A549 (cell line): Measurements from ENCODE around the gene GALNT18. TPM values are rescaled to one million over a fixed set of nuclear protein-coding genes. Genes with fewer than 3 reads are reported as not detected.

Experiments
- ATAC-seq, 2 experiments: fragments of 200-7000 bp in 1 of 2; fragments of >200 bp in 1 of 2; cut with Nextera tagmentation in 1 of 2; cut with Tn5 transposase in 1 of 2; 3 replicates each; pipeline versions ENCODE4 v1.8.0 to v1.9.1; 2018 to 2020; ENCODE audit warnings: mild to moderate bottlenecking in 1 of 2, moderate library complexity in 1 of 2
- CTCF ChIA-PET: fragments of 300-600 bp; sonication (Branson Sonifier 250); formaldehyde crosslinking; extraction: SDS; loops from one replicate; lab custom pipeline; 2021; ENCODE audit warnings: antibody characterized with exemption, inconsistent platforms; lab: Yijun Ruan, JAX
- POLR2A ChIA-PET: fragments of 350-600 bp; formaldehyde crosslinking; extraction: SDS; loops from one replicate; lab custom pipeline; 2021; ENCODE audit warnings: antibody characterized with exemption, inconsistent platforms; lab: Yijun Ruan, JAX
- DNase-seq, 2 experiments: peaks; one replicate each; pipeline versions ENCODE4 v3.0.0 to v3.0.0-alpha.2; 2011 to 2016; ENCODE audit warnings: low read depth in 1 of 2, low spot score in 1 of 2
- FAIRE-seq: peaks from 2 replicates; lab custom pipeline; 2011; peaks lifted over from hg19 to GRCh38; lab: Jason Lieb, UNC
- H3K27ac ChIP-seq, 2 experiments: fragments of >200 bp; sonication (Bioruptor Twin); formaldehyde crosslinking; 3 replicates each; pipeline ENCODE4 v1.5.1; 2016 to 2017
- H3K4me1 ChIP-seq: fragments of >200 bp; sonication (Bioruptor Twin); formaldehyde crosslinking; 3 replicates; pipeline ENCODE4 v1.6.1; 2016
- H3K4me2 ChIP-seq: fragments of >200 bp; sonication (Bioruptor Twin); formaldehyde crosslinking; 3 replicates; pipeline ENCODE4 v1.6.1; 2016
- H3K4me3 ChIP-seq: fragments of >200 bp; sonication (Bioruptor Twin); formaldehyde crosslinking; 3 replicates; pipeline ENCODE4 v1.5.1; 2016
- H3K9me3 ChIP-seq: fragments of >200 bp; sonication (Bioruptor Twin); formaldehyde crosslinking; 3 replicates; pipeline ENCODE4 v1.6.1; 2016
- CBX2 ChIP-seq: fragments of 200-600 bp; sonication (generic); IDR thresholded peaks from 2 replicates; pipeline ENCODE4 v1.6.1; 2016; ENCODE audit warnings: low read depth, mild to moderate bottlenecking, borderline replicate concordance
- CBX8 ChIP-seq: fragments of 200-600 bp; sonication (generic); IDR thresholded peaks from 2 replicates; pipeline ENCODE4 v1.6.1; 2016
- ESRRA ChIP-seq: fragments of 150-350 bp; IDR thresholded peaks from 2 replicates; pipeline ENCODE4 v1.6.1; 2014; ENCODE audit warnings: mild to moderate bottlenecking, low read length, borderline replicate concordance
- FOSB ChIP-seq: fragments of 250-450 bp; sonication (Bioruptor Pico); IDR thresholded peaks from 2 replicates; pipeline ENCODE4 v1.5.0; 2020; ENCODE audit warnings: mild to moderate bottlenecking, moderate library complexity
- FOXS1 ChIP-seq: fragments of 250-450 bp; sonication (Bioruptor Pico); IDR thresholded peaks from 2 replicates; pipeline ENCODE4 v1.5.0; 2020; ENCODE audit warnings: mild to moderate bottlenecking, moderate library complexity
- HOXB13 ChIP-seq: fragments of 250-450 bp; sonication (Bioruptor Pico); IDR thresholded peaks from 2 replicates; pipeline ENCODE4 v1.5.0; 2020; ENCODE audit warnings: low read depth, mild to moderate bottlenecking, moderate library complexity
- HOXB5 ChIP-seq: fragments of 250-450 bp; sonication (Bioruptor Pico); IDR thresholded peaks from 2 replicates; pipeline ENCODE4 v1.5.0; 2020; ENCODE audit warnings: mild to moderate bottlenecking, moderate library complexity
- KDM1A ChIP-seq: fragments of 200-600 bp; sonication (generic); IDR thresholded peaks from 2 replicates; pipeline ENCODE4 v1.6.1; 2016; ENCODE audit warnings: low read depth, mild to moderate bottlenecking
- KDM5A ChIP-seq: fragments of 200-600 bp; sonication (generic); IDR thresholded peaks from 2 replicates; pipeline ENCODE4 v1.6.1; 2016; ENCODE audit warnings: antibody characterized with exemption, mild to moderate bottlenecking
- MAZ ChIP-seq: fragments of 150-350 bp; IDR thresholded peaks from 2 replicates; pipeline ENCODE4 v1.6.1; 2014; ENCODE audit warnings: antibody characterized with exemption, low read depth, low read length, borderline replicate concordance
- NFE2L2 ChIP-seq: fragments of 150-350 bp; conservative IDR thresholded peaks from 2 replicates; pipeline ENCODE4 v1.6.1; 2014; ENCODE audit warnings: low read length
- NR3C1 ChIP-seq: fragments of >200 bp; sonication (Bioruptor Twin); formaldehyde crosslinking; IDR thresholded peaks from 3 replicates; pipeline ENCODE4 v1.6.1; 2017
- RAD21 ChIP-seq, 2 experiments: fragments of >200 bp in 1 of 2; sonication (Bioruptor Twin) in 1 of 2; formaldehyde crosslinking in 1 of 2; IDR thresholded peaks in 1 of 2; conservative IDR thresholded peaks in 1 of 2; 2 replicates in 1 of 2; 3 replicates in 1 of 2; pipeline ENCODE4 v1.6.1; 2012 to 2018; ENCODE audit warnings: inconsistent platforms in 1 of 2
- RARB ChIP-seq: fragments of 250-450 bp; sonication (Bioruptor Pico); IDR thresholded peaks from 2 replicates; pipeline ENCODE4 v1.8.0; 2021; ENCODE audit warnings: mild to moderate bottlenecking, moderate library complexity
- RCOR1 ChIP-seq: fragments of 150-350 bp; IDR thresholded peaks from 2 replicates; pipeline ENCODE4 v1.6.1; 2014; ENCODE audit warnings: antibody characterized with exemption, low read length, low read depth
- RFX5 ChIP-seq: fragments of 450-650 bp; IDR thresholded peaks from 2 replicates; pipeline ENCODE4 v1.7.1; 2014; ENCODE audit warnings: antibody characterized with exemption, mild to moderate bottlenecking, moderate library complexity
- SMC3 ChIP-seq: fragments of >200 bp; sonication (Bioruptor Twin); formaldehyde crosslinking; IDR thresholded peaks from 3 replicates; pipeline ENCODE4 v1.6.1; 2018; ENCODE audit warnings: inconsistent platforms
- TP53 ChIP-seq: fragments of 250-450 bp; sonication (Bioruptor Pico); IDR thresholded peaks from 2 replicates; pipeline ENCODE4 v1.5.0; 2021; ENCODE audit warnings: mild to moderate bottlenecking, moderate library complexity
- ZNF302 ChIP-seq: fragments of 250-450 bp; sonication (Bioruptor Pico); IDR thresholded peaks from 2 replicates; pipeline ENCODE4 v1.9.0; 2021; ENCODE audit warnings: inconsistent platforms, mild to moderate bottlenecking, moderate library complexity
- WGBS: methylation state at CpG from one replicate; pipeline ENCODE4 v1.1.6; 2017; ENCODE audit errors: missing lambda C conversion rate; 5-methylcytosine and 5-hydroxymethylcytosine counted together
- polyA plus RNA-seq, 4 experiments: library from polyadenylated mRNA; depleted of rRNA in 3 of 4; stranded (reverse); fragments of >200 nt; fragmentation: RNase III in 1 of 4; extraction: RNeasy Plus Mini Kit Qiagen cat#74134 plus additional on column Dnase treatment in 1 of 4; gene quantifications; 2 replicates in 3 of 4; 3 replicates in 1 of 4; pipeline ENCODE4 v1.2.3, GENCODE V29; 2011 to 2017
- TF ChIP-seq, protein P1 (sequence below): IDR thresholded peaks from 2 replicates; pipeline ENCODE4 v1.6.1; 2012; ENCODE audit warnings: low read depth, borderline replicate concordance
- TF ChIP-seq, protein P2 (sequence below): IDR thresholded peaks from 2 replicates; pipeline ENCODE4 v1.6.1; 2012
- TF ChIP-seq, protein P3 (sequence below): fragments of 250-450 bp; sonication (Bioruptor Pico); IDR thresholded peaks from 2 replicates; pipeline ENCODE4 v1.5.0; 2021; ENCODE audit warnings: mild to moderate bottlenecking, moderate library complexity, borderline replicate concordance

GALNT18 gene
- polyA plus RNA-seq, 2 of the 4 experiments (the other 2 are of a cell fraction) = 6.7 to 16.1 TPM

DNA sequence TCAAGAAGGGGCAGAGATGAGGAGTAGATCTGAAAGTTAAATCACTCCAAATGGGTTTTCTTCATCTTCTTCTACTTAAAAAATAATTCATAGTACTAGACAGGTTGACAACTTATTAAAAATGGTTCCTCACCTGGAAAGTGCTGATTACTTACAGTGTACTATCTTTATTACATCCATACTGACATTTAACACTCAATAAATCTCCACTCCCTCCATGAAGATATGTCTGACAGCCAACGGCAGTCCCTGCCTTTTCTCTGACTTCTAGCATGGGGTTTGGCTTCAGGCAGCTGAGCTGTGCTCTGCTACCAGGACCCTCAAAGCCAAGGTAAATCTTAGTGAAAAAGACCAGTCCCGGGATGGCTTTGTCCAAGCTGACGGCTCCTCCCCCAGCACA, 135.4 kb downstream of the GALNT18 start:
- 73% methylated on average over 3 of the region's 3 CpGs for WGBS
- ChIA-PET POLR2A (no interaction called here), CTCF (interaction anchor here (0.5 kb wide), 1 partner anchor 519 kb away, joined by 3 read pairs; no protein-coding TSS in a partner anchor)
- FAIRE-seq = no peak
- DNase-seq = no peak
- no peak for TF ChIP-seq RARB (CRISPR knock-in tag)
- TF ChIP-seq, protein P1, sequence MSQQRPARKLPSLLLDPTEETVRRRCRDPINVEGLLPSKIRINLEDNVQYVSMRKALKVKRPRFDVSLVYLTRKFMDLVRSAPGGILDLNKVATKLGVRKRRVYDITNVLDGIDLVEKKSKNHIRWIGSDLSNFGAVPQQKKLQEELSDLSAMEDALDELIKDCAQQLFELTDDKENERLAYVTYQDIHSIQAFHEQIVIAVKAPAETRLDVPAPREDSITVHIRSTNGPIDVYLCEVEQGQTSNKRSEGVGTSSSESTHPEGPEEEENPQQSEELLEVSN = no peak
- TF ChIP-seq, protein P2, sequence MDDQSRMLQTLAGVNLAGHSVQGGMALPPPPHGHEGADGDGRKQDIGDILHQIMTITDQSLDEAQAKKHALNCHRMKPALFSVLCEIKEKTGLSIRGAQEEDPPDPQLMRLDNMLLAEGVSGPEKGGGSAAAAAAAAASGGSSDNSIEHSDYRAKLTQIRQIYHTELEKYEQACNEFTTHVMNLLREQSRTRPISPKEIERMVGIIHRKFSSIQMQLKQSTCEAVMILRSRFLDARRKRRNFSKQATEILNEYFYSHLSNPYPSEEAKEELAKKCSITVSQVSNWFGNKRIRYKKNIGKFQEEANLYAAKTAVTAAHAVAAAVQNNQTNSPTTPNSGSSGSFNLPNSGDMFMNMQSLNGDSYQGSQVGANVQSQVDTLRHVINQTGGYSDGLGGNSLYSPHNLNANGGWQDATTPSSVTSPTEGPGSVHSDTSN = no peak
- no peak for TF ChIP-seq FOXS1
- TF ChIP-seq NFE2L2 = no peak
- no peak for TF ChIP-seq CBX8
- TF ChIP-seq, protein P3, sequence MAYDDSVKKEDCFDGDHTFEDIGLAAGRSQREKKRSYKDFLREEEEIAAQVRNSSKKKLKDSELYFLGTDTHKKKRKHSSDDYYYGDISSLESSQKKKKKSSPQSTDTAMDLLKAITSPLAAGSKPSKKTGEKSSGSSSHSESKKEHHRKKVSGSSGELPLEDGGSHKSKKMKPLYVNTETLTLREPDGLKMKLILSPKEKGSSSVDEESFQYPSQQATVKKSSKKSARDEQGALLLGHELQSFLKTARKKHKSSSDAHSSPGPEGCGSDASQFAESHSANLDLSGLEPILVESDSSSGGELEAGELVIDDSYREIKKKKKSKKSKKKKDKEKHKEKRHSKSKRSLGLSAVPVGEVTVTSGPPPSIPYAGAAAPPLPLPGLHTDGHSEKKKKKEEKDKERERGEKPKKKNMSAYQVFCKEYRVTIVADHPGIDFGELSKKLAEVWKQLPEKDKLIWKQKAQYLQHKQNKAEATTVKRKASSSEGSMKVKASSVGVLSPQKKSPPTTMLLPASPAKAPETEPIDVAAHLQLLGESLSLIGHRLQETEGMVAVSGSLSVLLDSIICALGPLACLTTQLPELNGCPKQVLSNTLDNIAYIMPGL (CRISPR knock-in tag) = no peak
- TF ChIP-seq RFX5 = no peak
- TF ChIP-seq CBX2 = no peak
- TF ChIP-seq ZNF302 (CRISPR knock-in tag) = no peak
- TF ChIP-seq KDM1A = no peak
- no peak for TF ChIP-seq HOXB13 (CRISPR knock-in tag)
- TF ChIP-seq MAZ = no peak
- Histone ChIP-seq H3K27ac (no peak overlapping the region), H3K4me1 (no peaks in the 10 kb centered on the region), H3K4me3 (no peak overlapping the region), H3K9me3 (no peaks in the 10 kb centered on the region), H3K4me2 (no peak overlapping the region)
- no peak for ATAC-seq

DNA sequence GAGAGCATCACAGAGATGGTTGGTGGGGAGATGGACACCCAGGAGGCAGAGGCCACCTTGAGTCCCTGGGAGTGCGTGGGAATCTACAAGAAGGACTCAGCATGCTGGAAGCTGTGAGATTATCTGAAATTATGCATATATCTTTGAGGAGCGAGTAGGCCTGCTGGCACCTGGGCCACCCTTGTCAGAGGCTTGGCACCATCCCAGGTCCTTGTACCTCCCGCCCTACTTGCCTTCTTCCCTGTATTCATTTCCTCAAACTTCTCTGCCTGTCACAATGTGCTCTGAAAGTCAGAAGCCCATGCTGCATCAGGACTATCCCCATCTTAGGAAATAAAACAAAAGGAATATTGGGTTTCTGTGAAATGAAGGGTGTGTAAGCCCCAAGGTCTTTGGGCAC, 135.8 kb downstream of the GALNT18 start:
- no peak for DNase-seq
- Histone ChIP-seq H3K4me1 (no peaks in the 10 kb centered on the region), H3K27ac (no peak overlapping the region), H3K4me3 (no peak overlapping the region), H3K4me2 (no peak overlapping the region), H3K9me3 (no peaks in the 10 kb centered on the region)
- no peak for FAIRE-seq
- CTCF ChIA-PET = interaction anchor here (0.5 kb wide), 1 partner anchor 519 kb away, joined by 3 read pairs; no protein-coding TSS in a partner anchor
- no peak for ATAC-seq
- POLR2A ChIA-PET = no interaction called here
- WGBS = 92% methylated on average over 3 of the region's 3 CpGs
- TF ChIP-seq SMC3 = no peak

DNA sequence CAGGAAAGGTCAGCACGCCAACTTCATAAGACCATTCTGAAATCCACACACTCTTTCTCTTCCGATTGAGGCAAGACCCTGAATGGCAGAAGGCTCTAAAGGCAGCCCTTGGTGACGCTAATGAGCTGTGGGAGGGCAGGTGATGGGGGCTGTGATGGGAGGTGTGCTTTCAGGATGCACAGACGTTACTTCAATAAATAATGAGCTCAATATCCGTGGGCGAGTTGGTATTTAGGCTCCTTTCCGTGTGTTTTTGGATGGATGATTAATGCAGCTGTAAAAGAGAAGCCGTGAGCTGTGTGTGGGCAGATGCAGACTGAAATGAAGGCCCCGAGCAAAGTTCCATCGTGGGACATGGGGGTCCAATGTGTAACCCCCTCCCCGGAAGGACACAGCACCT, 138.2 kb downstream of the GALNT18 start:
- Histone ChIP-seq H3K4me1 (no peaks in the 10 kb centered on the region), H3K27ac (no peak overlapping the region), H3K4me3 (no peak overlapping the region), H3K9me3 (no peaks in the 10 kb centered on the region), H3K4me2 (no peak overlapping the region)
- ATAC-seq (no peak), DNase-seq (no peak), FAIRE-seq (no peak)
- CTCF ChIA-PET = no interaction called here
- POLR2A ChIA-PET = no interaction called here
- TF ChIP-seq KDM1A = no peak
- TF ChIP-seq CBX8 = no peak
- no peak for TF ChIP-seq KDM5A
- TF ChIP-seq HOXB5 (CRISPR knock-in tag) = no peak
- no peak for TF ChIP-seq TP53
- no peak for TF ChIP-seq NR3C1
- no peak for TF ChIP-seq RCOR1
- no peak for TF ChIP-seq HOXB13 (CRISPR knock-in tag)
- no peak for TF ChIP-seq FOSB (CRISPR knock-in tag)
- TF ChIP-seq, protein P1 = no peak
- no peak for TF ChIP-seq ESRRA
- no peak for TF ChIP-seq RARB (CRISPR knock-in tag)
- no peak for TF ChIP-seq RAD21 (conservative IDR thresholded peaks at IDR 0.05 in 1 of 2, IDR thresholded peaks at IDR 0.05 in 1 of 2)
- WGBS = 86% methylated on average over 11 of the region's 11 CpGs
